IPS-11a (cell line): ENCODE data around the gene IL1F10.

Source experiments
- H3K4me3 ChIP-seq: one replicate; pipeline ENCODE4 v1.5.1; 2013; ENCODE audit warnings: low read depth, low read length, control low read depth

IL1F10 gene

GRCh38 chr2:113058998-113059960 lies 8.5 kb upstream of the IL1F10 start, which contains the start of gene IL36RN:
Gene IL36RN, plus strand, starts transcription at chr2:113059198. Its CDS starts 241 bp downstream, at chr2:113059439.
- no peak within 1 kb of the TSS for H3K4me3 ChIP-seq

DNA sequence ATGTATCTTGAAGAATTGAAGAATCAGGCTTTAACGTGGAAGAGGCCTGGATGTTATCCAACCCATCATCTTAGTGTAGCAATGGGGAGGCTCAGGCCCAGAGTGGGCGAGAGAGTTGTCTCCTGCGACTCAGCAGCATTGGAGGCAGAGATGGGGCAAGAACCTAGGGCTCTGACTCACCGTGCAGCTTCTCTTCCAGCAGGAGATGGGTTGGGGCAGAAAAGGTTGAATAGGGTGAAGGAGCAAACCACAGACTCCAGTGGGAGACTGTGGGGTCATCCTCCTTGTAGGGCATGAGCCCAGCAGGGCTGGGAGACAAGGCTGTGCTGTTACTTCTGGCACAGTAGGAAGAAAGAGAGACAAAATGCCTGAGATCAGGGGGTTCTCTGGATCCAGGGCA lies 7.4 kb upstream of the IL1F10 start:
- no peak overlapping the region for H3K4me3 ChIP-seq

- no peak overlapping the region for H3K4me3 ChIP-seq
Measured at GRCh38 chr2:113060796-113061195, 7.0 kb upstream of the IL1F10 start.

DNA sequence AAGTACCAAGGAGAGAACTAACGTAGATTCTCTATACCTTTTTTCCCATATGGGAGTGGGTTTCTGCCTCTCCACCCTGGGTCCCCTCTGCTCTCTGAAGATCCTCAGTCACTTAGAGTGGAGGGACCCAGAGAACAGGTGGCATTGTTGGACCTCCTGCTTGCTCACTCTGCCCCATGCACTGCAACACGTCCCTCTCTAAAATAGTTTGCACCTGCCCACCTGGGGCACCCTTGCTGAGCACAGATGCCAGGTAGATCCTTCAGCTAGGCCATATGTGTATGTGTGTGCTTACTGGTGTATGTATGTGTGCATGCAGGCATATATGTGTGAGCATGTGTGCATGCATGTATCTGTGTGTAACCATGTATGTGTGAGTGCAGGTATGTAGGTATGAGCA lies 6.5 kb upstream of the IL1F10 start:
- H3K4me3 ChIP-seq, result no peak overlapping the region

DNA sequence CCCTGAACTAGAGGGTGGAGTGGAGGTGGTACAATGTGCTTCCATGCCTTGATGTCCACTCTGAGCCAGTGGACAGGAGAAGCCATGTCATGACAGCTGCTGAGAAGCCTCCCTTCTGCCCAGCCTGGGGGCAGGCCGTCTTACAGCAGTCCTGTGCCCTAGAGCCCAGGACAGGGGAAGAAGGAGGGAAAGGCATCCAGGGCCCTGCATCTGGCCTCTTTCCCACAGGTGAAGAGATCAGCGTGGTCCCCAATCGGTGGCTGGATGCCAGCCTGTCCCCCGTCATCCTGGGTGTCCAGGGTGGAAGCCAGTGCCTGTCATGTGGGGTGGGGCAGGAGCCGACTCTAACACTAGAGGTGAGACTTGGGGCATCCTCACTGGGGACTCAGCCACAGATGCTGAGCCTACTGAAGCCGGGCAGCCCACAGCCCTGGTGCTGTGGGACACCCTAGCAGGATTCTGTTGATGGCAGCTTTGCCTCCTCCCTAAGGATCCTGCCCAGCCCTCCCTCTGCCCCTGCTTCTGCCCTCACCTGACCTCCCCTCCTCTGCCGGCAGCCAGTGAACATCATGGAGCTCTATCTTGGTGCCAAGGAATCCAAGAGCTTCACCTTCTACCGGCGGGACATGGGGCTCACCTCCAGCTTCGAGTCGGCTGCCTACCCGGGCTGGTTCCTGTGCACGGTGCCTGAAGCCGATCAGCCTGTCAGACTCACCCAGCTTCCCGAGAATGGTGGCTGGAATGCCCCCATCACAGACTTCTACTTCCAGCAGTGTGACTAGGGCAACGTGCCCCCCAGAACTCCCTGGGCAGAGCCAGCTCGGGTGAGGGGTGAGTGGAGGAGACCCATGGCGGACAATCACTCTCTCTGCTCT lies 5.6 kb upstream of the IL1F10 start:
- H3K4me3 ChIP-seq, result no peak overlapping the region

DNA sequence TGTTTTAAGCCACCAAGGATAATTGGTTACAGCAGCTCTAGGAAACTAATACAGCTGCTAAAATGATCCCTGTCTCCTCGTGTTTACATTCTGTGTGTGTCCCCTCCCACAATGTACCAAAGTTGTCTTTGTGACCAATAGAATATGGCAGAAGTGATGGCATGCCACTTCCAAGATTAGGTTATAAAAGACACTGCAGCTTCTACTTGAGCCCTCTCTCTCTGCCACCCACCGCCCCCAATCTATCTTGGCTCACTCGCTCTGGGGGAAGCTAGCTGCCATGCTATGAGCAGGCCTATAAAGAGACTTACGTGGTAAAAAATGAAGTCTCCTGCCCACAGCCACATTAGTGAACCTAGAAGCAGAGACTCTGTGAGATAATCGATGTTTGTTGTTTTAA lies 3.5 kb upstream of the IL1F10 start:
- no peak overlapping the region for H3K4me3 ChIP-seq

DNA sequence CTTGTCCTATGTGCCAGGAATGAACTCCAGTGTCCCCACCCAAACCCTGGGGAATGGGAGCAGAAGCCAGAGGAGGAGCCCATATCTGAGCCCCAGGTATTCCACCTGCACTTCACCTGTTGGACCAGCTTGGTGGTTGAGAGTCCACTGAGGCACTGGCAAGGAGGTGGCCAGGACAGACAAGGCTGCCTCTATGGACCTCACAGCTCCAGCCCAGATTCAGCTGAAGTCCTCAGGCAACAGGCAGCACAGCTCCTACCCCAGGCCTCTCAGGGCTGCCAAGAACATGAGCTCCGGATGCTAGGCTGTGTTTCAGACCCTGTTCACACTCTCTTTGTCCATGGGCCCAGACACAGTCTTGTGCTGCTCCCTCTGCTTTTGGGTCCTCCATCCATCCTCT lies 2.9 kb upstream of the IL1F10 start:
- H3K4me3 ChIP-seq, result no peak overlapping the region

DNA sequence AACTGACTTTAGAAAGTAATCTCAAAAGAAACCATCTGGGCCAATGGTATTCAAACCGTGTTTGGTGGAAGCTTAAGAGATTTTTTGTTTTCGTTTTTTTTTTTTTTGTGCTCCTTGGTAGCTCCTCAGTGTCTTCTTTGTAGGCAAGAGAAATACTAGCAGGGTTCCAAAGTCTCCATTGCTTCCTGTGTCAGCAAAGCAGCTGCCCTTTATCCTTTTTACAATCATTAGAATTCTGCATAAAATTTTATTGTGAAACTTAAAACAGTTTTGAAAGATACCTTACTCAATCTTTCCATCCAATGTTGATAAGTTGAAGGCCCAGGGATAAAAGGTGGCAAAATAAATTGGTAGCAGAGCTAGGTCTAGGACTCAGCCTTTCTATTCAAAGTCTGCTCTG lies 479 bp downstream of the IL1F10 start:
- H3K4me3 ChIP-seq, result no peak overlapping the region

GRCh38 chr2:113068706-113069485 lies 1.1 kb downstream of the IL1F10 start:
- no peak overlapping the region for H3K4me3 ChIP-seq

GRCh38 chr2:113069676-113070605 lies 2.2 kb downstream of the IL1F10 start:
- H3K4me3 ChIP-seq, result no peak overlapping the region

GRCh38 chr2:113070606-113070975 lies 2.8 kb downstream of the IL1F10 start:
- H3K4me3 ChIP-seq, result no peak overlapping the region

DNA sequence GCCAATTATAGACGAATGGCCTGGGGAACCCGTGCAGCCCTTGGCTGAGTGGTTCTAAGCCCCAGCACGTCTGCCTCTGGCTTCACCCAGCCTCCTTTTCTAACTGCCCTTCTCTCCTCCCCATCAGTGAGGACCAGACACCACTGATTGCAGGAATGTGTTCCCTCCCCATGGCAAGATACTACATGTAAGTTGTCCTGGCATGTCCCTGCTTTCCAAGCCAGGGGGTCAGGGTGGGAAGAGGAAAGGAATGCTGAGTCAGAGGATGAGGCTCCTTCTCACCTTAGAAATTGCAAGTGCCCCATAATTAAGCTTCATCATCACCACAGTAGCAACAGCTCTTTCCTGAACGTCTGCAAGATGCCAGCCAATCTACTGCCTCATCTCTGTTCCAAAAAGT lies 4.8 kb downstream of the IL1F10 start:
- no peak overlapping the region for H3K4me3 ChIP-seq

DNA sequence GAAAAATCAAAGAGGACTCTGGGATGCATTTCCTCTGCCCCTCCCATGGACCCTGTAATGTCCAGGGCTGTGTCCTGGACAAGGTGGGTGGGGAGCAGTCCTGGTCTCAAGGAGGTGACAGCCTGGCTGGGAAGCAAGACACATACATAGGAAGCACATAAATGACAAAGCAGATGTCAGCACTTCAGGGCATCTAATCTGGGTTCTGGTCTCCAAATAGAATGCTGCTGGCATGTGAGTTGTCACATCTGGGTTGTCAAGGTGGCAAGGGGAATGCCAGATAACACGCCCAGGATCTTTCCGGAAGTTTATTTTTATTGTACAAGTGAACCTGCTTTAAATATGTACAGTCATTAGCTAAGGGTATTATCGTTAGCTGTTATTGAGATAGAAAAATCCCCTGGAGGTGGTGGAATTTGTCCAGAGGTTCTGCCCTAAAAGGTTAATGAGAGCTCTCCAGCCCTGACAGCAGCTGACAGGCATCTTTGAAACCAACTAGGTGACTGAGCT lies 5.6 kb downstream of the IL1F10 start:
- no peak overlapping the region for H3K4me3 ChIP-seq

DNA sequence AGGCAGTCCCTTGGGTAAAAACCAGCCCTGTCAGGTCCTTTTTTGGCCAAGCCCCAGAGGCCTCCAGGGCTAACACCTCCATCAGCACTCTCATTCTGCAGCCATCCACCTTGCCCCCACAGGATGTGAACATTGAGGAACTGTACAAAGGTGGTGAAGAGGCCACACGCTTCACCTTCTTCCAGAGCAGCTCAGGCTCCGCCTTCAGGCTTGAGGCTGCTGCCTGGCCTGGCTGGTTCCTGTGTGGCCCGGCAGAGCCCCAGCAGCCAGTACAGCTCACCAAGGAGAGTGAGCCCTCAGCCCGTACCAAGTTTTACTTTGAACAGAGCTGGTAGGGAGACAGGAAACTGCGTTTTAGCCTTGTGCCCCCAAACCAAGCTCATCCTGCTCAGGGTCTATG lies 7.3 kb downstream of the IL1F10 start:
- H3K4me3 ChIP-seq, result no peak overlapping the region

DNA sequence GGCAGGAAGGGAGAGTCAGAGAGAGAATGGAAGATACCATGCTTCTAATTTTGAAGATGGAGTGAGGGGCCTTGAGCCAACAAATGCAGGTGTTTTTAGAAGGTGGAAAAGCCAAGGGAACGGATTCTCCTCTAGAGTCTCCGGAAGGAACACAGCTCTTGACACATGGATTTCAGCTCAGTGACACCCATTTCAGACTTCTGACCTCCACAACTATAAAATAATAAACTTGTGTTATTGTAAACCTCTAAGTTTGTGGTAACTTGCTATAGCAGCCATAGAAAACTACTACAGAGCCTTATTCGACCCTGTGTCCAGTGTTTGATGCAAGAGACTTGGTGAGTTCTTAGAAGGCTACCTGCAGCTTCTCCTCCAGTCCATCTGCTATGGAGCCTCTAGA lies 7.8 kb downstream of the IL1F10 start:
- H3K4me3 ChIP-seq, result no peak overlapping the region

DNA sequence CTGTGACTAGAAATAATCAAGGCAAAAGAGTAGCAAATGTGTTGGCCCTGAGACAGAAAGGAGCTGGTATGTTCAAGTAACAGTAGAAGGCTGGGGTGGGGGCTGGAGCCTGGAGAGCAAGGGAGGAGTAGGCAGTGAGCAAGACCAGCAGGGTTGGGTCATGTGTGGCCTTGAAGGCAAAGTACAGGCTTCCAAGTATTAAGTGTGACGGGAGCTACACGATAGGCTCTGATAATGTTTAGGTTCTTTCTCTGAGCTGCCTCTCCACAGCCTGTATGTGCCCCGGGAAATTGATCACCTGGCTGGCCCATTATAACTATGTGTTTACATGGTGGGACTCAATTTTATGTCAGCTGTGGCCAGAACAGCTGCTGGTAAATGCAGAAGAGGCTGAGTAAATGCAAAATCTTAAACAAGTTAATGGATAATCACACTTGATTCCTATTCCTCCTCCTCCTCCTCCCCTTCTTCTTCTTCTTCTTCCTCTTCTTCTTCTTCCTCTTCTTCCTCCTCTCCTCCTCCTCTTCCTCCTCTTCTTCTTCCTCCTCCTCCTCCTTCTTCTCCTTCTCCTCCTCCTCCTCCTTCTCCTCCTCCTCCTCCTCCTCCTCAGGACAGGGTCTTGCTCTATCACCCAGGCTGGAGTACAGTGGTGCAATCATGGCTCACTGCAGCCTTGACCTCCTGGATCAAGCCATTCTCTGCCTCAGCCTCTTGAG lies 9.3 kb downstream of the IL1F10 start:
- H3K4me3 ChIP-seq, result no peak overlapping the region

DNA sequence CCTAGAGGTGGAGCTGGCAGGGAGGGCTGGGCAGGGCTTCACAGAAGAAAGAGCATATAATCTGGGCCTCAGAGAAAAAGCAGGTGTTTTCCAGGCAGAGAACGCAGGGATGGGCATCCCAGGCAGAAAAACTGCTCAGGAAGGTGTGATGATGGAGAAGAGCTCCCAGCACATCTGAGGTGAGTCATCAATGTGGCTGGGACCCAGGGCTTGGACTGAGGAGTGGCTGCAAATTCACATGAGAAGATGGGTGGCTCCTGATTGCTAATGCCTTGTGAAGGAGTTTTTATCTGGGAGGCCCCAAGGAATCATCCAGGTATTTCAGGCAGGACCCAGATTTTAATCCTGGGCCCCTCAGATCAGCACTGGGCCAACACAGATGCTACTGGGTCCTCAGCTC lies 10.2 kb downstream of the IL1F10 start:
- H3K4me3 ChIP-seq, result no peak overlapping the region

- no peak overlapping the region for H3K4me3 ChIP-seq
Measured at GRCh38 chr2:113078350-113078839, 10.6 kb downstream of the IL1F10 start.

GRCh38 chr2:113079131-113079530 lies 11.4 kb downstream of the IL1F10 start:
- H3K4me3 ChIP-seq, result no peak overlapping the region
